Panc1 (cell line): Measurements from ENCODE around the gene PCYT2. TPM values are rescaled to one million over a fixed set of nuclear protein-coding genes. Genes with fewer than 3 reads are reported as not detected.

ENCODE experiments used
- ATAC-seq: fragments of 200-7000 bp; cut with Tn5 transposase; 2 replicates; pipeline ENCODE4 v1.9.1; 2020; ENCODE audit warnings: mild to moderate bottlenecking, moderate library complexity
- BruUV-seq: library from RNA; stranded (reverse); fragments of 400-500 nt; replicated peaks from 2 replicates; lab custom pipeline; 2021; lab: Mats Ljungman, UMichigan
- CTCF ChIA-PET: fragments of 300-600 bp; sonication (Branson Sonifier 250); formaldehyde crosslinking; loops from one replicate; lab custom pipeline; 2022; ENCODE audit warnings: antibody characterized with exemption; lab: Charles Lee
- POLR2A ChIA-PET: fragments of 300-600 bp; sonication (Branson Sonifier 250); formaldehyde crosslinking; loops from one replicate; lab custom pipeline; 2022; ENCODE audit warnings: antibody characterized with exemption; lab: Charles Lee
- DNase-seq: peaks from one replicate; pipeline ENCODE4 v3.0.0-alpha.2; 2010; ENCODE audit warnings: low read depth, low spot score
- H3K27ac ChIP-seq: 2 replicates; pipeline ENCODE4 v1.5.1; 2011; ENCODE audit warnings: mild to moderate bottlenecking, low read length, inconsistent platforms
- H3K27me3 ChIP-seq: fragments of 200-500 bp; sonication (Bioruptor generic); 2 replicates; pipeline ENCODE4 v1.6.0; 2014; ENCODE audit warnings: low read length, inconsistent platforms; ENCODE audit not compliant: control insufficient read depth, insufficient read depth
- H3K36me3 ChIP-seq: fragments of 200-500 bp; sonication (Bioruptor generic); 2 replicates; pipeline ENCODE4 v1.5.1; 2014; ENCODE audit warnings: inconsistent platforms, mild to moderate bottlenecking, low read length, moderate library complexity; ENCODE audit not compliant: control insufficient read depth, insufficient read depth
- H3K4me1 ChIP-seq: 2 replicates; pipeline ENCODE4 v1.5.1; 2011; ENCODE audit warnings: inconsistent platforms, mild to moderate bottlenecking, low read length, moderate library complexity; ENCODE audit not compliant: control insufficient read depth, insufficient read depth
- H3K4me3 ChIP-seq, 2 experiments: 2 replicates each; pipeline ENCODE4 v1.5.1; 2011 to 2012; ENCODE audit warnings: low read depth in 2 of 2, low read length in 2 of 2, mild to moderate bottlenecking in 2 of 2, inconsistent platforms in 1 of 2, moderate library complexity in 1 of 2
- H3K9me3 ChIP-seq: fragments of 200-500 bp; sonication (Bioruptor generic); 2 replicates; pipeline ENCODE4 v1.5.1; 2014; ENCODE audit warnings: low read depth, mild to moderate bottlenecking, inconsistent platforms, low read length, moderate library complexity; ENCODE audit not compliant: control insufficient read depth, insufficient read depth
- CTCF ChIP-seq: fragments of 450-650 bp; IDR thresholded peaks from 2 replicates; pipeline ENCODE4 v1.5.1; 2017; ENCODE audit warnings: mild to moderate bottlenecking
- POLR2AphosphoS5 ChIP-seq: IDR thresholded peaks from 2 replicates; pipeline ENCODE4 v1.6.1; 2012; ENCODE audit warnings: mild to moderate bottlenecking, low read depth, low read length, moderate library complexity
- REST ChIP-seq, 2 experiments: IDR thresholded peaks; 2 replicates each; pipeline ENCODE4 v1.6.1; 2011 to 2012; ENCODE audit warnings: low read depth in 2 of 2, control low read depth in 1 of 2, low read length in 1 of 2, mild to moderate bottlenecking in 1 of 2, moderate library complexity in 1 of 2; ENCODE audit not compliant: insufficient read depth in 1 of 2
- SIN3A ChIP-seq: IDR thresholded peaks from 2 replicates; pipeline ENCODE4 v1.6.1; 2012; ENCODE audit warnings: low read depth, mild to moderate bottlenecking, low read length, moderate library complexity, borderline replicate concordance; ENCODE audit not compliant: insufficient read depth
- TCF7L2 ChIP-seq: IDR thresholded peaks from 2 replicates; pipeline ENCODE4 v1.6.1; 2011; ENCODE audit warnings: mild to moderate bottlenecking, low read depth, low read length, inconsistent platforms
- in situ Hi-C: cut with HindIII; loops from 2 replicates; pipeline ENCODE4 v1.10.0; 2016; ENCODE audit warnings: low sequenced_read_pairs, low pct_unique_long_range_greater_than_20kb
- intact Hi-C: fragments of 100-400 bp; cut with micrococcal nuclease; formaldehyde crosslinking; loops from one replicate; pipeline ENCODE4 v1.10.0; 2022; ENCODE audit not compliant: unreplicated experiment
- total RNA-seq: library from RNA; stranded (reverse); gene quantifications from one replicate; pipeline ENCODE4 v1.2.1, GENCODE V29; 2021; ENCODE audit not compliant: unreplicated experiment

Gene PCYT2
- total RNA-seq, 1 experiment from 2014 or later, result 91.2 TPM

DNA sequence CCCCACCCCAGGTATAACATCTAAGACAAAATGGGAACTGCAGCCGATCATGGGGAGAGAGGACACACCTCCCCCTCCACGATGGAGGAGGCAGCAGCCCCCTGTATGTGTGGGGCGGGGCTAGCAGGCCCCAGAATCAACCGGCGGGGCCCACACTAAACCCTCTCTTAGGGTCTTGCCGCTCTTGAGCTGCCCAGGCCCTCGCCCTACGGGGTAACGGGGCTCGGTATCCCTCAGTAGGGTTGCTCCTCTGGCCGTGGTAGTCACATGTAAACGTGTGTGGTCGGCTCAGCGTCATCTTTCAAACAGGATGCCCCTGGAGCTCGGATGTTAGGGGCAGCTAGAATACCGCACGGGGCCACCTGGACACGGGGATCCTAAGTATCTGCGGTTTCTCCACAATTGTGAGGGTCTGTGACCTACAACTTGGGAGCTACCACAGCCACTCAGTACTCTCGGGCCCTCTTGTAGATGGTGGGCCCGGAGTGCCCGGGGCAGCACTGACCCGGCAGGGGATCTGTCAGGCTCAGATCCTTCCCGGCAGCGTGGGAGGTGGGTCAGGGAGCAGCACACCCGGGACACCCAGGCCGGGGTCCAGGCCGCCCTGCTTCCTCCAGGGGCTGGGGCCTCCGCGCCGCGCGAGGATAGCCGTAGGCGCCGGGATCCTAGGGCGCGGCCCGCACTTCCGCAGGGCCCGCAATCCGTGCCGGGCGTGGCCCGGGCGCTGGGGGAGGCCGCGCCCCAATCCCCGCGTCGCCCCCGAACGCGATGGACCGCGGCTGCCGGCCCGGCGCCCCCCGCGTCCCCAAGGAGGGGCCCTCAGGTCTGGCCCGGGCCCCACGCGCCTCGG lies 40.8 kb downstream of the PCYT2 start:
- BruUV-seq, result no TSS peak
- peak overlapping the region; percentile 77 to 93 for H3K4me3 ChIP-seq
- ATAC-seq (peak; percentile 1), DNase-seq (no peak)
- peaks cover 53% of the 10 kb centered on the region for H3K4me1 ChIP-seq
- H3K27me3 ChIP-seq, result no peaks in the 10 kb centered on the region
- in situ Hi-C loops (no loop called here), intact Hi-C loops (no loop called here)
- TF ChIP-seq REST (IDR thresholded peaks at IDR 0.05; ENCODE audit: insufficient read depth in 1 of 2, low read depth in 2 of 2, low read length in 1 of 2) (no peak), TCF7L2 (no peak; the same call in 1 of the 2 replicates), CTCF (no peak), POLR2AphosphoS5 (no peak; the same call in 1 of the 2 replicates), SIN3A (no peak)
- CTCF ChIA-PET, result no interaction called here
- H3K27ac ChIP-seq, result peak overlapping the region; percentile 98
- H3K36me3 ChIP-seq, result peaks cover 9% of the 10 kb centered on the region; the same call in 1 of the 2 replicates
- POLR2A ChIA-PET, result interaction anchor here (0.6 to 0.9 kb wide), 2 partner anchors 149 to 1241 kb away, joined by 3 read pairs; no protein-coding TSS in a partner anchor
- H3K9me3 ChIP-seq, result no peaks in the 10 kb centered on the region

DNA sequence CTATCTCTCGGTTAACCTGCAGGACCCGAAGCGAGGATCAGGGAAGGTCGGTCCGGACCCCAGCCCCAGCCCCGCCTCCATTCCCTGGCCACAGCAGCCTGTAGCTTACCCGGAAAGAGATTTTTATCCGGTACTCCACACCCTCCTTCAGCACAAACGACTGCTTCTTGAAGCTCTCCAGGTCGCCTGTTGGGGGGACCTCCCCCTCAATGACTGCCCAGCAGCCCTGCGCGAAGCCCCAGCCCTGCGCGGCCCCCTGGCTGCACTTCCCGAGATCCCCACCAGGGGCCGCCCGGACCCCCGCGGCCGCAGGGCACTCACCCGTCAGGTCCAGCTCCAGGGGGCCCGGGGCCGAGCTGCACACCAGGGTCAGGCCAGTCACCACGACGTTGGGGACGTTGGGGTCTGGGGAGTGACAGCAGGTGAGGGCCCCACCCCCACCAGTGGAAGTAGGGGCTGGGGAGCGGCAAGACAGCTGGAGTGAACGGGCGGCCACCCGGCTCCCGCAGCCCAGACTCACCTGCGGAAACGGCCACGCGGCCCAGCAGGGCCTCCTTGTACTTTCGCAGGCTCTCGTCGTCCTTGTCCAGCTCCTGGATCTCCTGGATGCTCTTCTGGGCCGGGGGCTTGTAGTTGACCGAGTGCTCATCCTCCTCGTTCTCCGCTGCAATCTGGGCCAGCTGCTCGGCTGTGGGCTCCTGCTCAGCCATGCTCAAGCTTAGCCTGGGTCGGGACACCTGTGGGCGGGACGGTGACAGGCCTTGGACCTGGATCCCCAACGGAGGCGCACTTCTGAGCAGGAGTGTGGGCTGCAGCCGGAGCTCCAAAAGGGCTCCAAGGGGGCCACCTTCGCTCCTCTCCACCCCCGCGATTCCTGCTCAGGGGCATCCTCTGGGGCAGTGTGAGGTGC lies 41.7 kb downstream of the PCYT2 start:
- H3K36me3 ChIP-seq, result peaks cover 9% of the 10 kb centered on the region; the same call in 1 of the 2 replicates
- intact Hi-C loops (loop anchor here (10.0 kb wide), 1 partner anchor 155 kb away; the partner anchor contains the start of genes CENPX and LRRC45), in situ Hi-C loops (no loop called here)
- peak; percentile 81; the same call in 1 of the 2 replicates for TF ChIP-seq SIN3A
- TF ChIP-seq TCF7L2, result 0 out of 2 replicates have a peak, but pooled peaks have one; percentile 4
- TF ChIP-seq CTCF, result peak; percentile 99
- TF ChIP-seq REST (IDR thresholded peaks at IDR 0.05; ENCODE audit: insufficient read depth in 1 of 2, low read depth in 2 of 2, low read length in 1 of 2), result no peak
- no peaks in the 10 kb centered on the region for H3K9me3 ChIP-seq
- peaks cover 54% of the 10 kb centered on the region for H3K4me1 ChIP-seq
- BruUV-seq, result no TSS peak
- CTCF ChIA-PET, result interaction anchor here (0.6 kb wide), 1 partner anchor 474 kb away, joined by 7 read pairs; no protein-coding TSS in a partner anchor
- POLR2A ChIA-PET, result interaction anchor here (0.9 kb wide), 2 partner anchors 56 to 150 kb away, joined by 3 read pairs; no protein-coding TSS in a partner anchor
- DNase-seq, result no peak
- peak overlapping the region; percentile 98 for H3K27ac ChIP-seq
- peak overlapping the region; percentile 77 to 93 for H3K4me3 ChIP-seq
- no peaks in the 10 kb centered on the region for H3K27me3 ChIP-seq
- peak; percentile 9 for ATAC-seq
